ENCODE data around the gene DLK2.
"Not testable (repeated sequence)": the region's sequence is repeated elsewhere in the genome, so short reads cannot be mapped to it uniquely, and the experiment has no call there.

The DLK2 gene

DNA sequence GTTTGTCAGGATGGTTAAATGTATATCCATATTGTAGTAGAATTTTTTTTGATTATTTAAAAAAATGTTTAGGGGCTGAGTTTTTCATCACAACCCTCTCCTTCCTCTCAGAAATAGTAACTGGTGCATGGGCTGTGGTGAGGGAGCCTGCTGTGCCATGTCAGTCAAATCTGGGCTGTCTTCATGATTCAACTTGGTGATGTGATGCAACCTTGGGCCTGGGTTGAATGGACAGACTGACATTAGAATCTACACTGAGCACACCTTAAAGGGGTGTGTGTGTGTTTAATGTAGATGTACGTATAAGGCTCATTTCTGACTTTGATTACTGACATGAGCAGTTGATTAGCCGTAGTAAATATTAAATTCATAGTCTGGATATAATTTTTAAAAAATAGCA is 25.7 kb upstream of the DLK2 start:
- no peak for DNase-seq

DNA sequence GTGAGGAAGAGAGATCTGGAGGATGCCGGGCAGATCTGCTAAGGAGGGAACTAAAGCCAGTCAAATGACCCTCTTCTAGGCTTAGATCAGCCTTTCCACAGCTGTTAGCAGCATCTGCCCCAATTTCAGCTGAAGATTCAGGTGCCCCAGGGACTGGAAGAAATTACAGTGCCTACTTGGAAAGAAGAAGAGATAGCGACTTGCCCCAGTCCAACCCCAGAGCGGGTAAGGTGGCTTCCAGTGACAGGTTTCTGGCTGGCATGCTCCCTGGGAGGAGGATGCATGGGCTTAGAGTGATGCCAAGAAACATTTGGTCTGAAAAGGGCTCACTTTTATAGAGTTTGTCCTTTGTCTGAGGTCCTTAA is 22.6 kb upstream of the DLK2 start:
- no peak for DNase-seq

DNA sequence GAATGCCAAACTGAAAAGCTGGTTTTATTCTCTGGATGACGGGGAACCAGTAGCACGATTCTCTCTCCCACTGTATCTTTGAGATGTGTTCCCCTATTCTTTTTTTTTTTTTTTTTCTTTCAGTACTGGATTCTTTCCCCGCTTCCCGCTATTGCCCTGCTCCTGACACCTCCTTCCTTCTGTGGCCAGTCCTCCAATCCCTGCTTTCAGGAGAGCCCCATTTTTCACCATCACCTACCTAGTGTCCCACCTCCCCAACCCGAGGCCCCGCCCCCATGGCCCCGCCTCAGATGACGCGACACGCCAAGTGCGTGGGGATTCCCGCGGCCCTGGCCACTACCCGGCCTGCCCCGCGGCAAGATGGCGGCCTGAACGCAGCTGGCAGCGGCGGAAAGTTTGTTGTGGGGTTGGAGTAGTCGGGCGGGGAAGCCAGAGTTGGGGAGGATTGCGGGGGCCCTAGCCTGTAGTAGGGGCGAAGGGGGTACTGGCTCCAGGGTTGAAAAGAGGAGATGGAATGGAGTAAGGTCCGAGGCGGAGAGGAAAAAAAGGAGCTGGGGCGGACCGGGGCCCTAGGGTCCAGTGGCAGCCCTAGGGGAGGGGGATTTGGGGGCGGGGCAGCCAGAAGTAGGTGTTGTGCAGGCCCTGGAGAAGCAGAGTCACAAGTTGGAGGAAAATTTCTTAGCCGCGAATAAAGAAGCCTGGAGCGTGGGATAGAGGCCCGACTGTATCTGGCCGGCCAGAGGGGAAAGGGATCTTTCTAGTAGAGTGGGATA is 22.1 kb upstream of the DLK2 start, which contains the start of gene TJAP1:
Gene TJAP1 (plus strand): TSS at position 336 of the 773 bp plus-strand sequence. CDS start 21,432 bp downstream, outside the sequence.
- peak; percentile 97 to 99 for DNase-seq

DNA sequence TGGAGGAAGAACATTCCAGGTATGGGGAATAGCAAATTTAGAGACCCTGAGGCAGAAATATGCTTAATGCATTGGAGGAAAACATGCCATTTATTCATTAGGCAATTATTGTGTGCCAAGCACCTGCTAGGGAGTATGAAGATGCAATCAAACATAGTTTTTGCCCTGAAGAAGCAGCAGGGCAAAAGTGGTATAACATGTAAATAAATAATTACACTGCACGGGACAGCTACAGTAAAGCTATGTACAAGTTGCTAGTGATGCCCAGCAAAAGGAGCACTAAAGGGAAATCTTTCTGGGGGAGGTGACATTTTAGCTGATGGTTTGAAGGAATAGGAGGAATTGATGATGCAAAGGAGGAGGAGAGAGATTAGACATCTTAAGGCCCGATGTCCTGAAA is 21.4 kb upstream of the DLK2 start:
- DNase-seq = no peak

DNA sequence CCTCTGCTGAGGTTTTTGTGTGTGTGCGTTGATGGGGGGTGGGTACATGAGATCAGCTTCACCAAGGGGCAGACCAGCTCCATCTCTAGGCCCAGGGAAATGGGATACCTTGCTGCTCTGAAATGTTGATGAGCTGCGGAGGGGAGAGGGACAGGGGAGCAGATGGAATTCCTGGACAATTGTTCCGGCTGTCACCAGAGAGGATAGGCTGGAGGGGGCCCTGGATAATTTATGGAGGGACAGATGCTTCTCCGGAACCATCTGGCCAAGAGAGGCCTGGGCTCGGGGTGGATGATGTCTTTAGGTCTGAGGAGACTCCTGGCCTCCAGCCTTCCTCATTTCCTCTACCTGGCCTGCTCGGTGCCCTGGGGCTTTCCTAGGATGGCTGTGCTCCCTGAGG is 20.2 kb upstream of the DLK2 start:
- DNase-seq = no peak

GRCh38 chr6:43472515-43472914 is 17.2 kb upstream of the DLK2 start:
- DNase-seq = no peak

GRCh38 chr6:43471399-43471798 is 16.1 kb upstream of the DLK2 start:
- no peak for DNase-seq

GRCh38 chr6:43469947-43470346 is 14.6 kb upstream of the DLK2 start:
- DNase-seq = no peak

- DNase-seq = no peak
Observed at GRCh38 chr6:43468748-43469681, 13.7 kb upstream of the DLK2 start.

GRCh38 chr6:43468240-43468639 is 12.9 kb upstream of the DLK2 start:
- DNase-seq = no peak

- no peak for DNase-seq
Observed at GRCh38 chr6:43467752-43468151, 12.4 kb upstream of the DLK2 start.

GRCh38 chr6:43467265-43467664 is 11.9 kb upstream of the DLK2 start:
- DNase-seq = not testable (repeated sequence)

- DNase-seq = no peak
Observed at GRCh38 chr6:43465948-43466347, 10.6 kb upstream of the DLK2 start.

DNA sequence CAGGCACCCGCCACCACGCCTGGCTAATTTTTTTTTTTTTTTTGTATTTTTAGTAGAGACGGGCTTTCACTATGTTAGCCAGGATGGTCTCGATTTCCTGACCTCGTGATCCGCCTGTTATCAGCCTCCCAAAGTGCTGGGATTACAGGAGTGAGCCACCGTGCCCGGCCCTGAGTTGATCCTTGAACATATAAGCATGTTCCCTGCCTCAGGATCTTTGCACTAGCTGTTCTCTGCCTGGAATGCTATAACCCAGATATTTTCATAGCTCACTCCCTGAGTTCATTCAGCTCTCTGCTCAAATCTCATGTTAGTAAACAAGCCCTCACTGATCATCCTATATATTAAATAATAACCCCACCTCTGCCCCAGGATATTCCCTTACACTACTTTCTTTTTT is 9.0 kb upstream of the DLK2 start:
- no peak for DNase-seq

GRCh38 chr6:43461936-43462335 is 6.6 kb upstream of the DLK2 start:
- no peak for DNase-seq

DNA sequence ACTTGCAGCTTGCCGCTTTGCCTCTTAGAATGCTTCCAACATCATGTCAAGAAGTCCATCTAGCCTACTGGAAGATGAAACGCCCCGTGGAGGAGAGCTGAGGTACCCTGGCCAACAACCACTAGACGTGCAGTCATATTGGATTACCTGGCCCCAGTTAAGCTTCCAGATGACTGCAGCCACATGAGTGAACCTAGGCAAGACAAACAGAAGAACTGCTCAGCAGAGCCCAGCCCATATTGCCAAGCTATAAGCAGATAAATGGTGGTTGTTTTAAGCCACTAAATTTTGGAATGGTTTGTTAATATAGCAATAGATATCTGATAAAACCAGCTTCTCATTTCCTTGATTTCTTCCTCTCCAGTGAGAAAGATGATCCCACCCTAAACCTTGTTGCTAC is 4.7 kb upstream of the DLK2 start:
- DNase-seq = no peak

DNA sequence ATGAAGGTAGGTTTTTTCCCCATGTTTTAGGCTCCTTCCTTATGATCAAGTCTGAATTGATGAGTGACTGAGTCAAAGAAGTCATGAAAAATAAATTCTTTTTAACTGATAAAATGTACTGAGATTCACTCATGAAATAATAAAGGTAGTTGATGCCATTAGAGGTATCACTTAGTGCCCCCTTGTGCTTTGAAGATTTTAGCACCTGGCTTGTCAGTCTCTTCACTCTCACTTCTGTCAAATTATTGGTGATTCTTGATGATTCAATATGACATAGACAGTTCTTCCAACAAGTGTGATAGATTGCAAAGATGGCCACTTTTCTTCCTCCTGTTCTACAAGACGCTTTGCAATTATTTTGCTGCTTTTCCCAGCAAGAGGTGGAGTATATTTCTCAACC is 4.2 kb upstream of the DLK2 start:
- DNase-seq = no peak

- not testable (repeated sequence) for DNase-seq
Observed at GRCh38 chr6:43458154-43458553, 2.8 kb upstream of the DLK2 start.

- no peak for DNase-seq
Observed at GRCh38 chr6:43457643-43458042, 2.3 kb upstream of the DLK2 start.

DNA sequence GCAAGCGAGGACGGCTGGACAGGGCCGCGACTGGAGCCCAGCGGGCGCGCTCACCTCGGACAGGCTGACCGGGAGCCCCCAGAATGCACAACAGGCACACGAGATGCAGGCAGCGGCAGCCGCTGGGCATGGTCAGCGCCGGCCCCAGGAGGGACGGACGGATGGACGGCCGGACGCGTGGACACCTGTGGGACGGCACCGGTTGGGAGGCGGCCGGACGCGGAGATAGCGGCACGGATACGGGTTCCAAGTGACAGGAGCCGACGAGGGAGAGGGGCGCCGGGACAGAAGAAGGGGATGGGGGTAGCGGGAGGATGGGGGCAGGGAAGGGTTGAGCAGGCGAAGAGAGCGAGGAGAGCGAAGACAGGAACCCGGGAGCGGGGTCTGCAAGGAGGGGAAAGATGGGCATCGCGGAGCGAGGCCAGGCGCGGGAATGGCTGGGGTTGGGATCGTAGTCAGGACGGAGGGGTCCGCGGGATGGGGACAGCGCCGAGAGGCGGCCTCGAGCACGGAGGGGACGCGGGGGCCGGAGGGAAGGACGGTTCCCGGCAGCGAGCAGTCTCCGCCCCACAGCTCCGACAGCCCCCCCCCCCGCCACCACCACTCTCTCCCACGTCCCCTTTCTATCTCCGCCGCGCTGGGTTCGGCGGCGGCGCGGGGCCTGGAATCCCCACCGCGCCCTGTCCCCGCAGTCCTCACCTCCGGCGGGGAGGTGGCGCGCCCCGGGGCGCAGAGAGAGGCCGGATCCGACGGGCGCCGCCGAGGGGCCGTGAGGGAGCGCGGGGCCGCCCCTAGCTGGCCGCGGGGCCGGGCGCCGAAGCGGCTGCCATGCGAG is 435 bp downstream of the DLK2 start:
- peak; percentile 22 to 34 for DNase-seq

DNA sequence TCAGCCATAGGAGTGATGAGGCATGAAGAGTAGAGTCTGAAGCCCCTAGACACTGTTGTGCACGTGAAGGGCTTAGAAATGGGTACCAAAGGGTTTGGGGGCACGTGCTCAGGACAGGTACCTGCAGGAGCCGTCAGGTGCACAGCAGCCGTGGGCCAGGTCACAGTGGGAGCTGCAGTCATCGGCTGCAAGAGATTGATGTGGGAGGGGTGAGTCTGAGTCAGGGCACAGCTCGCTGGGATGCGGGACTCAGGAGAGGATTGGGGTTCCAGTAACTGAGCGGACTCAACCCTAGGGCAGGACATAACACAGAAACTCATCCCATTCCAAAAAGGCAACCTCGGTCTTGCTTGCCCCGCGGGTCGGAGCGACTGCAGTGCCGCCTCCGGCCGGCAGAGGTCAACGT is 1.1 kb downstream of the DLK2 start:
- peak; percentile 56 to 58 for DNase-seq

- no peak for DNase-seq
Observed at GRCh38 chr6:43453831-43454230, 1.5 kb downstream of the DLK2 start.

GRCh38 chr6:43452896-43453295 is 2.5 kb downstream of the DLK2 start:
- DNase-seq = no peak
